Heart left ventricle (tissue), 16 donors: ENCODE results near the gene TRIP6. TPM values are rescaled to one million over a fixed set of nuclear protein-coding genes. Genes with fewer than 3 reads are reported as not detected.

ENCODE experiments used
- ATAC-seq, 4 donors: fragments of 200-7000 bp; cut with Tn5 transposase; one replicate each; pipeline ENCODE4 v1.9.1; 2020 to 2022; ENCODE audit warnings: moderate library complexity in 4 of 4, mild to moderate bottlenecking in 3 of 4, moderate number of reproducible peaks in 1 of 4
- DNase-seq, 5 donors: peaks; one replicate each; pipeline ENCODE4 v3.0.0-alpha.2; 2020
- H3K27ac ChIP-seq, 12 donors: fragments of 200-600 bp; sonication (generic) in 4 of 12; one replicate each; pipeline versions ENCODE4 v1.5.0 to v1.8.0; 2016 to 2022; ENCODE audit warnings: mild to moderate bottlenecking in 2 of 12
- H3K27me3 ChIP-seq, 9 donors: fragments of 200-600 bp; sonication (generic) in 2 of 9; one replicate each; pipeline versions ENCODE4 v1.5.1 to v1.8.0; 2016 to 2022; ENCODE audit warnings: mild to moderate bottlenecking in 3 of 9
- H3K36me3 ChIP-seq, 9 donors: fragments of 200-600 bp; sonication (generic) in 2 of 9; one replicate each; pipeline versions ENCODE4 v1.5.0 to v1.8.0; 2018 to 2022; ENCODE audit warnings: mild to moderate bottlenecking in 2 of 9
- H3K4me1 ChIP-seq, 12 donors: fragments of 200-600 bp; sonication (generic) in 4 of 12; one replicate each; pipeline versions ENCODE4 v1.5.0 to v1.8.0; 2016 to 2022; ENCODE audit warnings: mild to moderate bottlenecking in 3 of 12
- H3K4me3 ChIP-seq, 12 donors: fragments of 200-600 bp; sonication (generic) in 4 of 12; one replicate each; pipeline versions ENCODE4 v1.5.0 to v1.8.0; 2017 to 2022; ENCODE audit warnings: mild to moderate bottlenecking in 9 of 12, moderate library complexity in 4 of 12
- H3K9me3 ChIP-seq, 12 donors: fragments of 200-600 bp; sonication (generic) in 4 of 12; one replicate each; pipeline versions ENCODE4 v1.5.0 to v1.8.0; 2016 to 2022; ENCODE audit warnings: mild to moderate bottlenecking in 1 of 12
- CTCF ChIP-seq, 12 donors: fragments of 200-600 bp; sonication (generic) in 4 of 12; IDR thresholded peaks; one replicate each; pipeline versions ENCODE4 v1.5.0 to v1.8.0; 2018 to 2022; ENCODE audit warnings: antibody characterized with exemption in 12 of 12, mild to moderate bottlenecking in 5 of 12
- POLR2A ChIP-seq, 2 donors: fragments of 450-650 bp; IDR thresholded peaks; one replicate each; pipeline ENCODE4 v1.6.1; 2017; ENCODE audit warnings: antibody characterized with exemption in 2 of 2, mild to moderate bottlenecking in 2 of 2, moderate library complexity in 2 of 2
- WGBS, 4 donors: extraction: QIAGEN DNeasy Blood & Tissue Kit in 2 of 4; methylation state at CpG; one replicate each; pipeline versions ENCODE4 v1.1.5 to v1.1.7; 2013 to 2018; 5-methylcytosine and 5-hydroxymethylcytosine counted together
- intact Hi-C, 10 donors: fragments of 100-400 bp; cut with DNase I; formaldehyde crosslinking; loops; one replicate each; pipeline versions ENCODE4 v1.11.1 to v1.14.2; 2022
- polyA plus RNA-seq, 2 donors: library from polyadenylated mRNA; stranded (reverse); fragments of 200-250 nt; gene quantifications; one replicate each; pipeline ENCODE4 v1.2.3, GENCODE V29; 2013
- total RNA-seq, 9 donors: library from RNA; depleted of rRNA in 2 of 9; stranded (reverse); fragments of >200 nt in 2 of 9; fragmentation: NEBNext Ultra II Directional in 3 of 9; extraction: Animal tissue kit (Norgen Biotek cat#: 25700) in 3 of 9; gene quantifications; one replicate each; pipeline versions ENCODE4 v1.1.0 to v1.2.4, GENCODE V29; 2016 to 2023
- donor health status: ischemic (EF 13 %, LVEDD 7.1; RV severe dilation, severe dysfunction).
- donor health status: healthy with polysubstance abuse.
- donor health status: DM: no; HTN: yes; CAD: no.
- donor health status: DM: no; HTN: no; CAD: no.
- donor health status: ischemic (EF 25% LVEDD 6.9; RV normal size, moderate dysfunction).
- donor health status: ischemic (EF 25% LVEDD 5.7; RV mildly dilated, moderate dysfunction).
- donor health status: healthy.
- donor health status: DM: yes; HTN: yes; CAD: no.
- donor health status: ischemic (EF 35%, LVEDD 5.7; RV mildly dilated, moderate dysfunction).
- donor health status: nonischemic (EF 11% LVEDD 7.7; RV severe dilation, severe dysfunction).
- donor health status: DM: yes; HTN: yes; CAD: no.
- donor health status: PGD.
- donor health status: ischemic (EF 29% LVEDD 5.4; RV normal size, mild dysfunction).
- donor health status: nonischemic (EF 23%, LVEDD 6.1; RV moderate dilation, normal function).

Gene TRIP6
- total and polyA plus RNA-seq, 11 donors, result 9.2 to 37.3 (median 17.1) TPM

DNA sequence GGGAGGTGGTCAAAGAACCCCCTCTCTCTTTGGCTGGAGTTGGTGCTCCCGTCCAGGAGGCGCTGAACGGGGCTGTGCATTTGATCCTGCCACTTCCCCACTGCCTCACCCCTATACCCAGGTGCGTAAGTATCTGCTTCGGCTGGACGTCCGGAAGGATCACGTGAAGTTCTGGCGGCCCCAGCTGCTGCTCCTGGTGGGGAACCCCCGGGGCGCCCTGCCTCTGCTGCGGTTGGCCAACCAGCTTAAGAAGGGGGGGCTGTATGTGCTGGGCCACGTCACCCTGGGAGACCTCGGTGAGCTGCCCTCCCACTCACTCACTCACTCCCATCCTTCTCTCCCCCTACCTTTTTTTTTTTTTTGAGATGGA is 5.6 kb upstream of the TRIP6 start:
- no peaks in the 10 kb centered on the region for H3K27me3 ChIP-seq
- peaks cover 0 to 66% (median 16%) of the 10 kb centered on the region in 9 donors for H3K36me3 ChIP-seq
- intact Hi-C loops, result no loop called here
- peaks cover 0 to 24% (median 7%) of the 10 kb centered on the region in 12 donors for H3K4me1 ChIP-seq
- no peak overlapping the region for H3K4me3 ChIP-seq
- 90 to 96% (median 95%) methylated on average over 13 to 14 of the region's 14 CpGs for WGBS, 4 donors
- no peaks in the 10 kb centered on the region for H3K9me3 ChIP-seq
- TF ChIP-seq CTCF (IDR thresholded peaks at IDR 0.05) (no peak), POLR2A (IDR thresholded peaks at IDR 0.05) (no peak)
- H3K27ac ChIP-seq, result no peak overlapping the region
- DNase-seq (peak in 1 of 5 donors; percentile 38), ATAC-seq (no peak)

DNA sequence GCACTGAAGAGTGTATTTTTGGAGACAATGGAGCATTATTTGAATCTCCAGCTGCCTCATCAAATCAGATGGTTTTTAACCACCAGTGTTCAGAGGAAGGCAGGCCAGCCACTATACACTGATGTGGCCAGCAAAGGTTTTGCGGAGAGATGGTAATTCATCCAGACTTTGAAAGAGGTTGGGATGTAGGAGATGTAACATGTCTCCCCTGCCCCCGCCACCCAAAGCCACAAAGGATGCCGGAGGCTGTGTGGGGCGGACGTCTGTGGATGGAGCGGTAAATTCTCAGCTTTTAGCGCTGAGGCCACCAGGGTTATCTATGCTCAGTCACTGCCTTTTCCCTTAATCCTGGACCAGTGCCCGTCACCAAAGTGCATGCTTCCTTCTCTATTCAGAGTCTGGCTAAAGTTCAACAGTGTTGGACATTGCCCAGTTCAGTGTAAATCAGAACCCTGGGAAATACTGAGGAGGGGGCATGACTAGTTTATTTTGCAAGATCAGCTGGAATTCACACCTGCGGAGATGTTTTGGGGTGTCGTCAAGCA is 3.7 kb upstream of the TRIP6 start:
- ATAC-seq (no peak), DNase-seq (peak in 2 of 5 donors; percentile 17 to 53)
- intact Hi-C loops, result no loop called here

DNA sequence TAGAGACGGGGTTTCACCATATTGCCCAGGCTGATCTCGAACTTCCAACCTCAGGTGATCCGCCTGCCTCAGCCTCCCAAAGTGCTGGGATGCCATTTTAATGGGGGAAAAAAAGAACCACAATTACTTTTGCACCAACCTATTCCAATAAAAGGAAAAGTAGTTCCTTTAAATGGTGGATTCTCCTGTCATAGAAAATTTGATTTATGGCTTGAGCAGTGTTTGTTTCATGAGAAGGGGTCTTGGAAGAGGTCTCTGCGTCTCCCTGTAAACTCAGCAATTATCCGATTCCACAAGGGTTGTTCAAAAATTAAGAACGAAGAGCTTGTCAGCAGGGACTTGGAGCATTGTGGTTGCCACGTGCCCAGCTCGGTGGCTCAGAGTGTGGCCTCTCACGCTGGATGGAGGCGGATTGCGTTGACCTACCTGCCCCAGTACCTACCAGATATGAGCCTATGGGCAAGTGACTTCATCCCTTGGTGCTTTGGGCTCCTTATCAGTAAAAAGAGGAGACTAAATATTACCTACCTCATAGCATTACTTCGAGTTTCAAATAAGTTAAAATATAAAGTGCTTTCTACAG is 2.8 kb upstream of the TRIP6 start:
- Histone ChIP-seq H3K9me3 (no peaks in the 10 kb centered on the region), H3K36me3 (peaks cover 0 to 55% (median 16%) of the 10 kb centered on the region in 9 donors), H3K4me3 (no peak overlapping the region), H3K27ac (no peak overlapping the region), H3K27me3 (no peaks in the 10 kb centered on the region), H3K4me1 (peaks cover 8 to 52% (median 23%) of the 10 kb centered on the region in 12 donors)
- ATAC-seq (no peak), DNase-seq (peak in 1 of 5 donors; percentile 16)
- 89 to 96% (median 94%) methylated on average over 12 of the region's 12 CpGs for WGBS, 4 donors
- TF ChIP-seq POLR2A (IDR thresholded peaks at IDR 0.05), result no peak
- intact Hi-C loops, result no loop called here

More for the DNA sequence above, 3.7 kb upstream of the TRIP6 start:
- peaks cover 0 to 64% (median 16%) of the 10 kb centered on the region in 9 donors for H3K36me3 ChIP-seq
- no peak overlapping the region for H3K4me3 ChIP-seq
- 32 to 45% (median 41%) methylated on average over 10 of the region's 10 CpGs for WGBS, 4 donors
- peaks cover 5 to 43% (median 17%) of the 10 kb centered on the region in 12 donors for H3K4me1 ChIP-seq
- H3K27ac ChIP-seq, result peak overlapping the region in 1 of 12 donors; percentile 21
- no peaks in the 10 kb centered on the region for H3K9me3 ChIP-seq
- no peaks in the 10 kb centered on the region for H3K27me3 ChIP-seq
- TF ChIP-seq POLR2A (IDR thresholded peaks at IDR 0.05) (no peak), CTCF (IDR thresholded peaks at IDR 0.05) (no peak)

- TF ChIP-seq POLR2A (IDR thresholded peaks at IDR 0.05), result no peak
- no peak for TF ChIP-seq CTCF (IDR thresholded peaks at IDR 0.05)
- Histone ChIP-seq H3K4me3 (peak overlapping the region in 1 of 12 donors; percentile 95), H3K36me3 (peaks cover 0 to 52% (median 16%) of the 10 kb centered on the region in 9 donors), H3K27ac (peak overlapping the region in 7 of 12 donors; percentile 90 to 100 (median 96)), H3K9me3 (no peaks in the 10 kb centered on the region), H3K4me1 (peaks cover 8 to 52% (median 23%) of the 10 kb centered on the region in 12 donors), H3K27me3 (no peaks in the 10 kb centered on the region)
- intact Hi-C loops, result no loop called here
- 86 to 90% (median 88%) methylated on average over 17 of the region's 17 CpGs for WGBS, 4 donors
- no peak for ATAC-seq
- DNase-seq, result peak in 1 of 5 donors; percentile 56
These were observed 1.7 kb upstream of the TRIP6 start for GRCh38 chr7:100865372-100865911.
